ENCODE data around the gene OVOL1.

DNA sequence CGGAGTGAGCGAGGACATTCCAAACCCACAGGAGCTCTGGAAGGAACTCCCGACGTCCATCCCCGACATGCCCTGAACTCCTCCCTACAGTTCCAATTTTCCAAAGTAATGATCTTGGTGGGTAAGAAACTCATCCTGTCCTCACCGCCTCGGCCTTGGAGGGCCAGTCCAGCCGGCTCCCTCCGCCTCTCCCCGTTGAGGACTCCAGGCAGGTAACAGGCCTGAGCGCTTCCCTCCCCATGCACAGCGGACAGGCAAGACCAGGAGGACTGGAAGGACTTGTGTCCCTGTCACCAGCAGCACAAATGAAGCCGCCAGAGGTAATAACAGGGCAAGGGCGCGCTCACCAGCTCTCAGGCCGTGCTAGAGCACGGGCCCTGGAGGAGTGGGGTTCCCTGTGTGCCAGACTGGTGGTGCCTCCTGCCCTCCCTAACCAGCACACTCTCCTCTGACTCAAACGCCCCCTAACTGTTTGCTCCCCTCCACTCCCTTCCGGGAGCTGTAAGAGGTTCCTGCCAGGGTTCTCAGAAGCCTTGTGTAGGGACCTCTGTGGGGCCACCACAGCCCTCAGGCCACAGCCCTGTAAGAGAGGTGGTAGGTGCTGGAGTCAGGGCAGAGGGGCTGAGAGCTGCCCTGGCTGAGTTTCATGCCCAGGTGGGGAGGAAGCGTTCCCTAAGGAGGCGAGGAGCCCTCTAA lies 17.1 kb downstream of the OVOL1 start:
- TF ChIP-seq ZNF70 (CRISPR knock-in tag; IDR thresholded peaks at IDR 0.05) (no peak), TOX (CRISPR knock-in tag; IDR thresholded peaks at IDR 0.05; ENCODE audit: borderline replicate concordance) (no peak), ISL1 (CRISPR knock-in tag; IDR thresholded peaks at IDR 0.05) (no peak), GLIS3 (CRISPR knock-in tag; IDR thresholded peaks at IDR 0.05) (no peak), TSHZ2 (CRISPR knock-in tag; IDR thresholded peaks at IDR 0.05) (no peak), ZFP3 (CRISPR knock-in tag; IDR thresholded peaks at IDR 0.05) (no peak), ZNF8 (CRISPR knock-in tag; IDR thresholded peaks at IDR 0.05) (no peak), RARB (CRISPR knock-in tag; IDR thresholded peaks at IDR 0.05) (no peak)
- TF ChIP-seq, protein P1, sequence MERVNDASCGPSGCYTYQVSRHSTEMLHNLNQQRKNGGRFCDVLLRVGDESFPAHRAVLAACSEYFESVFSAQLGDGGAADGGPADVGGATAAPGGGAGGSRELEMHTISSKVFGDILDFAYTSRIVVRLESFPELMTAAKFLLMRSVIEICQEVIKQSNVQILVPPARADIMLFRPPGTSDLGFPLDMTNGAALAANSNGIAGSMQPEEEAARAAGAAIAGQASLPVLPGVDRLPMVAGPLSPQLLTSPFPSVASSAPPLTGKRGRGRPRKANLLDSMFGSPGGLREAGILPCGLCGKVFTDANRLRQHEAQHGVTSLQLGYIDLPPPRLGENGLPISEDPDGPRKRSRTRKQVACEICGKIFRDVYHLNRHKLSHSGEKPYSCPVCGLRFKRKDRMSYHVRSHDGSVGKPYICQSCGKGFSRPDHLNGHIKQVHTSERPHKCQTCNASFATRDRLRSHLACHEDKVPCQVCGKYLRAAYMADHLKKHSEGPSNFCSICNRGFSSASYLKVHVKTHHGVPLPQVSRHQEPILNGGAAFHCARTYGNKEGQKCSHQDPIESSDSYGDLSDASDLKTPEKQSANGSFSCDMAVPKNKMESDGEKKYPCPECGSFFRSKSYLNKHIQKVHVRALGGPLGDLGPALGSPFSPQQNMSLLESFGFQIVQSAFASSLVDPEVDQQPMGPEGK (CRISPR knock-in tag; IDR thresholded peaks at IDR 0.05; ENCODE audit: borderline replicate concordance) = no peak
- TF ChIP-seq, protein P2, sequence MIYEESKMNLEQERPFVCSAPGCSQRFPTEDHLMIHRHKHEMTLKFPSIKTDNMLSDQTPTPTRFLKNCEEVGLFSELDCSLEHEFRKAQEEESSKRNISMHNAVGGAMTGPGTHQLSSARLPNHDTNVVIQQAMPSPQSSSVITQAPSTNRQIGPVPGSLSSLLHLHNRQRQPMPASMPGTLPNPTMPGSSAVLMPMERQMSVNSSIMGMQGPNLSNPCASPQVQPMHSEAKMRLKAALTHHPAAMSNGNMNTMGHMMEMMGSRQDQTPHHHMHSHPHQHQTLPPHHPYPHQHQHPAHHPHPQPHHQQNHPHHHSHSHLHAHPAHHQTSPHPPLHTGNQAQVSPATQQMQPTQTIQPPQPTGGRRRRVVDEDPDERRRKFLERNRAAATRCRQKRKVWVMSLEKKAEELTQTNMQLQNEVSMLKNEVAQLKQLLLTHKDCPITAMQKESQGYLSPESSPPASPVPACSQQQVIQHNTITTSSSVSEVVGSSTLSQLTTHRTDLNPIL (CRISPR knock-in tag; IDR thresholded peaks at IDR 0.05; ENCODE audit: low read depth) = no peak
